ENCODE measurements around the gene COX19.

COX19 gene

DNA sequence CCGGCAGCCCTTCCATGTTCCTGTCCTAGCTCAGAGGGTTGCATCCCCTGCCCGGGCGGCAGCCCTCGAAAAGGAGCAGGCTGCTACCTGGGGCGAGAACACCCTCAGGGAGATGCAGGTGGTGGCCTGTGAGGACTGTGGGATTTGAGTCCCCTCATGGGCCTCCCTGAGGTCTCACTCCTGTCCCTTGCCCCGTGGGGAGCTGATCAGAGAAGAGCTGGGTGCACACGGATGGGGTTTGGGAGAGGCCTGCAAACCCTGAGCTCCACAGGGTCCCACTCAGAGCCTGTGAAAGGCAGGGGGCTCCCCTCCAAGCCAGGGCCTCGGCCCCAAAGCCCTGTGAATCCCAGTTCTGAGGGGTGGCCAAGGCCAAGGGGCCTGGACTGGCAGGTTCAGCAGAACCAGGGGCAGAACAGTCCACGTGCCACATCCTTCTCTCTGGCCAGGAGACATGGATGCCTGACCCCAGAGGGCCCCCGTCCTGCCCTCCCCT, 7.2 kb upstream of the COX19 start:
- Histone ChIP-seq H3K9ac (peak overlapping the region in 9 of 11 experiments; percentile 16 to 70 (median 48); a peak in 16 of 22 replicates), H3K4me2 (peak overlapping the region; percentile 10 to 94 (median 66); a peak in 20 of 22 replicates), H3K4me3 (no peak overlapping the region), H3K9me3 (replicated peaks in 1 of 11) (no peaks in the 10 kb centered on the region), H3K36me3 (no peaks in the 10 kb centered on the region), H3K27me3 (peaks cover 0 to 21% (median 0%) of the 10 kb centered on the region in 11 experiments; a peak in 4 of 22 replicates), H3K4me1 (peaks cover 36 to 100% (median 99%) of the 10 kb centered on the region in 10 experiments; a peak in 19 of 20 replicates), H3K27ac (peak overlapping the region in 7 of 11 experiments; percentile 51 to 95 (median 65); a peak in 13 of 22 replicates), H4K20me1 (peaks cover 0 to 4% (median 0%) of the 10 kb centered on the region in 11 experiments; a peak in 1 of 22 replicates)
- no peak for TF ChIP-seq Cebpa-rat (IDR thresholded peaks at IDR 0.05)

DNA sequence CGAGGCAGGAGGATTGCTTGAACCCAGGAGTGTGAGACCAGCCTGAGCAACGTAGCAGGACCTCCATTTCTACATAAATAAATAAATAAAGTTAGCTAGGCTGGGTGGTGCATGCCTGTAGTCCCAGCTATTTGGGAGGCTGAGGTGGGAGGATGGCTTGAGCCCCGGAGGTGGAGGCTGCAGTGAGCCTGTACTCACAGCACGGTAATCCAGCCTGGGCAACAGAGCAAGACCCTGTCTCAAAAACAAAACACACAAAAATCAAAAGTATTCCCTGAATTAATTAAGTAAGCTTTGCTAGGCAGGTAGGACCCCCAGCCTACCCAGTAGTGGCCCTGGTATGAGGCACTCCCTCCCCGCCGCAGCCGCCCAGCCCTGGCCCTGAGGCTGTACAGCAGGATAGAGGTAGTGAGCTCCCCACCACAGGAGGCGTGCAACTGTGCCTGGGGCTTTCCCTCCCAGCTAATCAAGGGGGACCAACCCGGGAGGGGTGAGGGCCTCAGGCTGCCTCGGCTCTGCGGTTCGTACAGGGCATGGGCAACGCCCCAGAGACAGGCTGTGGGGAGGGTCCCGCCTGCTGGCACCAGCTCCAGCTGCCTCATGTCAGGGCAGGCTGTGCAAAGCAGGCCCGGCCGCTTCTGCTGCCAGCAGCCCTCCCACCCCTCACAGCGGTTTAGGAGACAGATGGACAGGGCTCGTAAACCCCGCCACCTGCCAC, 6.6 kb upstream of the COX19 start:
- peaks cover 30 to 100% (median 99%) of the 10 kb centered on the region in 10 experiments; a peak in 19 of 20 replicates for H3K4me1 ChIP-seq
- peak overlapping the region in 9 of 11 experiments; percentile 16 to 70 (median 48); a peak in 16 of 22 replicates for H3K9ac ChIP-seq
- no peak for TF ChIP-seq Cebpa-rat (IDR thresholded peaks at IDR 0.05)
- no peak overlapping the region for H3K4me3 ChIP-seq
- H3K36me3 ChIP-seq, result no peaks in the 10 kb centered on the region
- peak overlapping the region in 7 of 11 experiments; percentile 51 to 95 (median 65); a peak in 13 of 22 replicates for H3K27ac ChIP-seq
- no peaks in the 10 kb centered on the region for H3K9me3 ChIP-seq (replicated peaks in 1 of 11)
- peaks cover 0 to 4% (median 0%) of the 10 kb centered on the region in 11 experiments; a peak in 1 of 22 replicates for H4K20me1 ChIP-seq
- H3K4me2 ChIP-seq, result peak overlapping the region; percentile 10 to 94 (median 66); a peak in 20 of 22 replicates
- peaks cover 0 to 15% (median 0%) of the 10 kb centered on the region in 11 experiments; a peak in 3 of 22 replicates for H3K27me3 ChIP-seq

DNA sequence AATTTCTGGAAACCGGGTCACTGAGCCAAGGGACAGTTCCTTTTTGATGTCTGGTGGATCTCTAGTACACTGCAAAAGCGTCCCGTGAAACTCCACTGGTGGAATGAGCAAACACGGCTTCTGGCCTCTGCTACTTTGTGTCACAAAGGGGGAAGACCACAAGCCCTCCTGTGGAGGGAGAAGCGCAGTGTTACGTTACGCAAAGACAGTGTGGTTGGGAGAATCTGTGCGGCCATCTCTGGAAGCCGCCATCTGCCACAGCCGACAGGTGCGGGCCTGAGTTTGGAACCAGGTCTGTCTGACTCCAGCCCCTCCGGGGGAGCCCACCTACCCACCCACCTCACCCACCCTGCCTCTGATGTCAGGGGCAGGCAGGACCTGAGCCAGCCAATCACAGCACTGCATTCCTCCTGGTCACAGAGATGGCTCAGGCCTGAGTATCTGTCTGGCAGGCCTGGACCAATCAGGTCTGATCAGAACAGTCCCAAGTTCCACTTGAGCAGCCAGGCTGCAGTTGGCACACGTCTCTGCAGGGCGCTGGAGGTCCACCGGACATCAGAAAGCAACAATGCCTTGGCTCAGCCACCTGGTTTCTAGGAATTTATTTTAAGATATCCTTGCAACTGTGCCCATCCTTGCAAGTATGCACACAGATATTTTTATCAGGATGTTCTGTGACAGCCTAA, 4.7 kb upstream of the COX19 start:
- no peak for TF ChIP-seq Cebpa-rat (IDR thresholded peaks at IDR 0.05)
- H3K27me3 ChIP-seq, result peaks cover 0 to 7% (median 0%) of the 10 kb centered on the region in 11 experiments; a peak in 1 of 22 replicates
- H3K4me2 ChIP-seq, result peak overlapping the region; percentile 32 to 94 (median 79); a peak in 21 of 22 replicates
- peak overlapping the region in 8 of 11 experiments; percentile 10 to 95 (median 52); a peak in 15 of 22 replicates for H3K27ac ChIP-seq
- peak overlapping the region in 5 of 11 experiments; percentile 13 to 60 (median 23); a peak in 5 of 22 replicates for H3K9ac ChIP-seq
- peaks cover 27 to 96% (median 94%) of the 10 kb centered on the region in 10 experiments for H3K4me1 ChIP-seq
- H3K36me3 ChIP-seq, result no peaks in the 10 kb centered on the region
- peaks cover 0 to 2% (median under 1%) of the 10 kb centered on the region in 11 experiments; a peak in 4 of 22 replicates for H4K20me1 ChIP-seq
- H3K4me3 ChIP-seq, result no peak overlapping the region
- H3K9me3 ChIP-seq (replicated peaks in 1 of 11), result no peaks in the 10 kb centered on the region

- H3K27me3 ChIP-seq, result peaks cover 0 to 7% (median 0%) of the 10 kb centered on the region in 11 experiments; a peak in 1 of 22 replicates
- no peak overlapping the region for H3K4me3 ChIP-seq
- peak overlapping the region in 4 of 11 experiments; percentile 1 to 95 (median 64); a peak in 6 of 22 replicates for H3K27ac ChIP-seq
- peak overlapping the region in 7 of 11 experiments; percentile 56 to 94 (median 79); a peak in 11 of 22 replicates for H3K4me2 ChIP-seq
- H3K4me1 ChIP-seq, result peaks cover 27 to 90% (median 86%) of the 10 kb centered on the region in 10 experiments
- peaks cover 0 to 11% (median 9%) of the 10 kb centered on the region in 11 experiments; a peak in 19 of 22 replicates for H4K20me1 ChIP-seq
- TF ChIP-seq Cebpa-rat (IDR thresholded peaks at IDR 0.05), result no peak
- peak overlapping the region in 2 of 11 experiments; percentile 13 to 24; a peak in 1 of 22 replicates for H3K9ac ChIP-seq
- no peaks in the 10 kb centered on the region for H3K36me3 ChIP-seq
- H3K9me3 ChIP-seq (replicated peaks in 1 of 11), result no peaks in the 10 kb centered on the region
Measured at GRCh38 chr7:979151-979550, 3.8 kb upstream of the COX19 start.

DNA sequence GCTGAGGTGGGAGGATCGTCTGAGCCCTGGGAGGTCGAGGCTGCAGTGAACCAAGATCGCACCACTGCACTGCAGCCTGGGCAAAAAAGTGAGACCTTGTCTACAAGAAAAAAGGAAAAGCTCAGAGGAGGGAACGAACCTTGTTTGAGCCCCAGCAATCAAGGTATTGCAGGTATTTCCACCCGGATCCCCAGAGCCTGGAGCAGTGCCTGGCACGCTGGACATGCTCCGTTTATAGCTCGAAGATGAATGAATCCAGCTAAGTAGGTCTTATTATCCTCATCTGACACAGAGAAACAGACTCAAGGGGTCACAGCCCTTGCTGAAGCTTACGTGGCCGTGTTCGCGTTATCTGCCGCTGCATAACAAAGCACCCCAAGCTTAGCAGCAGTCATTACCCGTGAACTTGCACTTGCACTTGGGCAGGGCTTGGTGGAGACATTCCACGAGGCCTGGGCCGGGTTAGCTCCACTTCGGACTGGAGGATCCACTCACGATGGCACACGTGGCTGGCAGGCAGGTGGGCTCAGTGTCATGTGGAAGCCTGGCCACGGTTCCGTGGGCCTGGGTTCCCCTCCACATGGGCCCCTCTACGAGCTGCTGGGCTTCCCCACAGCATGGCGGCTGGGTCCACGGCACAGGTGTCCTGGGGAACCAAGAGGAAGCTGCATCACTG, 3.2 kb upstream of the COX19 start:
- H3K4me3 ChIP-seq, result no peak overlapping the region
- peaks cover 0 to 7% (median 0%) of the 10 kb centered on the region in 11 experiments; a peak in 1 of 22 replicates for H3K27me3 ChIP-seq
- peaks cover 32 to 90% (median 86%) of the 10 kb centered on the region in 10 experiments for H3K4me1 ChIP-seq
- H3K9ac ChIP-seq, result peak overlapping the region in 1 of 11 experiments; percentile 55; a peak in 2 of 22 replicates
- peaks cover 3 to 17% (median 15%) of the 10 kb centered on the region in 11 experiments; a peak in 19 of 22 replicates for H4K20me1 ChIP-seq
- peaks cover 0 to 5% (median 2%) of the 10 kb centered on the region in 11 experiments; a peak in 11 of 22 replicates for H3K36me3 ChIP-seq
- peak overlapping the region in 8 of 11 experiments; percentile 63 to 94 (median 78); a peak in 14 of 22 replicates for H3K4me2 ChIP-seq
- TF ChIP-seq Cebpa-rat (IDR thresholded peaks at IDR 0.05), result no peak
- peak overlapping the region in 3 of 11 experiments; percentile 1 to 95 (median 71); a peak in 5 of 22 replicates for H3K27ac ChIP-seq
- no peaks in the 10 kb centered on the region for H3K9me3 ChIP-seq (replicated peaks in 1 of 11)

DNA sequence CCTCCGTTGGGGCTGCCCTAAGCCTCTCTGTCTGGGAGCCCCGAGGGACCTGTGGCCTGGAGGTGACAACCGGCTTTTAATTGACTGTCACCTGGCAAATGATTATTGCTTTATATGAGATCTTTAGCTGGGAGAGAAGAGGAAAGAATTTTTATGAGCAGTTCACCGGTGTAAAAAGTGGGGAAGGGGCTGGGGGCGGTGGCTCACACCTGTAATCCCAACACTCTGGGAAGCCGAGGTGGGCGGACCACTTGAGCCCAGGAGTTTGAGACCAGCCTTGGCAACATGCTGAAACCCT, 2.6 kb upstream of the COX19 start:
- Histone ChIP-seq H3K27ac (peak overlapping the region in 7 of 11 experiments; percentile 36 to 99 (median 63); a peak in 10 of 22 replicates), H3K9me3 (replicated peaks in 1 of 11) (no peaks in the 10 kb centered on the region), H3K9ac (peak overlapping the region in 5 of 11 experiments; percentile 21 to 60 (median 49); a peak in 7 of 22 replicates), H3K27me3 (peaks cover 0 to 7% (median 0%) of the 10 kb centered on the region in 11 experiments; a peak in 1 of 22 replicates), H3K4me3 (no peak overlapping the region), H3K4me1 (peaks cover 38 to 90% (median 86%) of the 10 kb centered on the region in 10 experiments), H3K4me2 (peak overlapping the region in 8 of 11 experiments; percentile 63 to 94 (median 78); a peak in 15 of 22 replicates), H4K20me1 (peaks cover 5 to 23% (median 20%) of the 10 kb centered on the region in 11 experiments; a peak in 19 of 22 replicates), H3K36me3 (peaks cover 4 to 10% (median 8%) of the 10 kb centered on the region in 11 experiments; a peak in 20 of 22 replicates)
- no peak for TF ChIP-seq Cebpa-rat (IDR thresholded peaks at IDR 0.05)

DNA sequence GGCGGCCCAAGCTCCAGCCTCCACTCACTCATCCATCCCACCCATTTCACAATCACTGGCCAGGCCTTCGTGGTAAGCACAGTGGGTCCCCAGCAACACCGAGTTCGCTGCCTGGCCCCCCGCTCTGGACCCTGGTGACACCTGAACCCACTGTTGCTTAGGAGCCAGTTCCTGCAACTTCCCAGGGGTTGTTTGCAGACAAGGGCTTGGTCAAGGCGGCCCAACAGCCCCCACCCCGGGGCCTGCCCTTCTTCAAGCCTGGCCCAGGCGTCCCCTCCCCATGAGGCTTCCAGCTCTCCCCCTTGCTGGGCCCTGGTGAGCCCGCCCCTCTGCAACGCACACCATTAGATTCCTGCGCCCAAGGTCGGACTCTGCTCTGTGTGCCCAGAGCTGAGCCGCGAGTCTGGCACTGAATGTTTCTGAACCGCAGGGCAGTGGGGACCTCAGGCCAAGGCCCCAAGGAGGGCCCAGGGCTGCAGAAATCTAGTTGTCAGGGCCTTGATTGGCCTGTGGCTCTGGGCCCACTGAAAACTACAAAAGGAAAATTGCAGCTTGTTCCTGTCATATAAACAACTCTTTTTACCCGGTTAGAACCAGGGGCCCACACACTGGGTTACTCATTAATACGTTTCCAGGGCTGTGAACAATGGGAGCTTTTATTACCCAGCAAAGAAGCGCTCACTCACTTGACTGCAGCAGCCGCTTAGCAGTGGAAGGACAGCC, 2.1 kb upstream of the COX19 start:
- Histone ChIP-seq H3K4me2 (peak overlapping the region; percentile 17 to 94 (median 73); a peak in 20 of 22 replicates), H3K4me3 (no peak overlapping the region), H3K9ac (peak overlapping the region in 7 of 11 experiments; percentile 1 to 60 (median 37); a peak in 10 of 22 replicates), H3K9me3 (replicated peaks in 1 of 11) (no peaks in the 10 kb centered on the region), H3K27ac (peak overlapping the region in 8 of 11 experiments; percentile 18 to 99 (median 60); a peak in 15 of 22 replicates), H4K20me1 (peaks cover 5 to 28% (median 24%) of the 10 kb centered on the region in 11 experiments; a peak in 19 of 22 replicates), H3K4me1 (peaks cover 41 to 90% (median 87%) of the 10 kb centered on the region in 10 experiments), H3K36me3 (peaks cover 9 to 16% (median 13%) of the 10 kb centered on the region in 11 experiments), H3K27me3 (peaks cover 0 to 4% (median 0%) of the 10 kb centered on the region in 11 experiments; a peak in 1 of 22 replicates)
- TF ChIP-seq Cebpa-rat (IDR thresholded peaks at IDR 0.05), result no peak; a peak in 1 of 22 replicates
